GM12878 (cell line): ENCODE results near the gene RFFL. TPM values are rescaled to one million over a fixed set of nuclear protein-coding genes. Genes with fewer than 3 reads are reported as not detected.

ENCODE experiments used
- ATAC-seq: fragments of 200-7000 bp; cut with Tn5 transposase; 3 replicates; pipeline ENCODE4 v1.9.1; 2020; ENCODE audit warnings: mild to moderate bottlenecking, moderate library complexity
- BruUV-seq: library from RNA; stranded (reverse); fragments of 400-500 nt; replicated peaks from 2 replicates; lab custom pipeline; 2021; lab: Mats Ljungman, UMichigan
- CTCF ChIA-PET: fragments of 300-600 bp; sonication (Branson Sonifier 250); formaldehyde crosslinking; extraction: SDS; loops from one replicate; lab custom pipeline; 2021; ENCODE audit warnings: inconsistent platforms; lab: Yijun Ruan, JAX
- POLR2A ChIA-PET: fragments of 350-600 bp; formaldehyde crosslinking; extraction: SDS; loops from one replicate; lab custom pipeline; 2021; ENCODE audit warnings: inconsistent platforms; lab: Charles Lee
- RAD21 ChIA-PET: fragments of 300-600 bp; sonication (Branson Sonifier 250); formaldehyde crosslinking; loops from one replicate; lab custom pipeline; 2023; ENCODE audit warnings: antibody characterized with exemption; ENCODE audit not compliant: unreplicated experiment; lab: Charles Lee
- SMC1A ChIA-PET: fragments of 300-600 bp; sonication (Branson Sonifier 250); formaldehyde crosslinking; loops from one replicate; lab custom pipeline; 2023; ENCODE audit not compliant: unreplicated experiment, uncharacterized antibody; lab: Charles Lee
- DNase-seq: peaks from one replicate; pipeline ENCODE4 v3.0.0-alpha.2; 2011; ENCODE audit warnings: low read depth, low spot score
- FAIRE-seq: peaks from 3 replicates; lab custom pipeline; 2011; peaks lifted over from hg19 to GRCh38; lab: Jason Lieb, UNC
- H2AFZ ChIP-seq: 2 replicates; pipeline ENCODE4 v1.6.0; 2011; ENCODE audit warnings: low read depth, low read length, control low read depth; ENCODE audit not compliant: control insufficient read depth
- H3K27ac ChIP-seq: 2 replicates; pipeline ENCODE4 v1.5.1; 2011; ENCODE audit warnings: control low read depth; ENCODE audit not compliant: control insufficient read depth, insufficient read depth
- H3K27me3 ChIP-seq, 2 experiments: replicated peaks in 1 of 2; 2 replicates each; pipeline versions ENCODE4 v1.6.0 to v1.6.1; 2011; ENCODE audit warnings: low read length in 1 of 2; ENCODE audit not compliant: control insufficient read depth in 2 of 2, insufficient read depth in 2 of 2
- H3K36me3 ChIP-seq, 2 experiments: 2 replicates each; pipeline ENCODE4 v1.5.1; 2011; ENCODE audit warnings: low read length in 1 of 2; ENCODE audit not compliant: control insufficient read depth in 2 of 2, insufficient read depth in 2 of 2
- H3K4me1 ChIP-seq: 2 replicates; pipeline ENCODE4 v1.6.1; 2011; ENCODE audit warnings: mild to moderate bottlenecking, low read length, moderate library complexity, mixed read lengths; ENCODE audit not compliant: control insufficient read depth, insufficient read depth
- H3K4me2 ChIP-seq: 2 replicates; pipeline ENCODE4 v1.6.0; 2011; ENCODE audit warnings: control low read depth; ENCODE audit not compliant: control insufficient read depth, insufficient read depth
- H3K4me3 ChIP-seq: fragments of 200-600 bp; sonication (generic); 2 replicates; pipeline ENCODE4 v1.5.1; 2016
- H3K79me2 ChIP-seq: 2 replicates; pipeline ENCODE4 v1.6.0; 2011; ENCODE audit warnings: low read length; ENCODE audit not compliant: control insufficient read depth, insufficient read depth
- H3K9ac ChIP-seq: 2 replicates; pipeline ENCODE4 v1.8.0; 2011; ENCODE audit warnings: low read length, control low read depth, mixed read lengths; ENCODE audit not compliant: control insufficient read depth, insufficient read depth
- H3K9me3 ChIP-seq: replicated peaks from 3 replicates; pipeline ENCODE4 v1.5.1; 2011; ENCODE audit warnings: mild to moderate bottlenecking, low read length; ENCODE audit not compliant: control insufficient read depth, insufficient read depth
- H4K20me1 ChIP-seq: 2 replicates; pipeline ENCODE4 v1.6.0; 2011; ENCODE audit not compliant: control insufficient read depth, insufficient read depth
- BHLHE40 ChIP-seq, 2 experiments: fragments of 450-650 bp in 1 of 2; IDR thresholded peaks; 2 replicates each; pipeline ENCODE4 v1.6.1; 2011 to 2017; ENCODE audit warnings: low read depth in 2 of 2, borderline replicate concordance in 1 of 2, improper control_type of control experiment in 1 of 2, low read length in 1 of 2, mild to moderate bottlenecking in 1 of 2
- BMI1 ChIP-seq: fragments of 450-650 bp; IDR thresholded peaks from 2 replicates; pipeline ENCODE4 v1.6.1; 2016; ENCODE audit warnings: mild to moderate bottlenecking, moderate library complexity, borderline replicate concordance
- FOXK2 ChIP-seq: fragments of 450-650 bp; IDR thresholded peaks from 2 replicates; pipeline ENCODE4 v1.6.1; 2017; ENCODE audit warnings: mild to moderate bottlenecking, moderate library complexity
- IRF5 ChIP-seq: fragments of 450-650 bp; IDR thresholded peaks from 2 replicates; pipeline ENCODE4 v1.6.1; 2017; ENCODE audit warnings: borderline replicate concordance
- MLLT1 ChIP-seq: fragments of 450-650 bp; IDR thresholded peaks from 2 replicates; pipeline ENCODE4 v1.6.1; 2016; ENCODE audit warnings: mild to moderate bottlenecking
- MYC ChIP-seq: IDR thresholded peaks from 2 replicates; pipeline ENCODE4 v1.6.1; 2011; ENCODE audit warnings: mild to moderate bottlenecking, low read length, moderate library complexity, inconsistent platforms; ENCODE audit not compliant: insufficient read depth, insufficient replicate concordance, insufficient read length, severe bottlenecking
- PAX5 ChIP-seq: IDR thresholded peaks from 2 replicates; pipeline ENCODE4 v1.6.1; 2011; ENCODE audit warnings: low read depth, low read length, borderline replicate concordance
- PRDM15 ChIP-seq: fragments of 450-650 bp; formaldehyde crosslinking; IDR thresholded peaks from 2 replicates; pipeline ENCODE4 v1.4.0; 2020; ENCODE audit warnings: mild to moderate bottlenecking, moderate library complexity
- SMC3 ChIP-seq: IDR thresholded peaks from 2 replicates; pipeline ENCODE4 v1.6.1; 2011; ENCODE audit warnings: low read length, improper control_type of control experiment, borderline replicate concordance
- SPI1 ChIP-seq: IDR thresholded peaks from 2 replicates; pipeline ENCODE4 v1.6.1; 2011; ENCODE audit warnings: low read depth, mild to moderate bottlenecking, low read length, moderate library complexity, borderline replicate concordance; ENCODE audit not compliant: insufficient read depth
- STAT3 ChIP-seq: IDR thresholded peaks from 2 replicates; pipeline ENCODE4 v1.6.1; 2011; ENCODE audit warnings: low read depth, low read length, improper control_type of control experiment
- TCF3 ChIP-seq: IDR thresholded peaks from 2 replicates; pipeline ENCODE4 v1.6.1; 2012; ENCODE audit warnings: low read depth, mild to moderate bottlenecking, low read length, borderline replicate concordance; ENCODE audit not compliant: insufficient read depth
- TCF7 ChIP-seq: IDR thresholded peaks from 2 replicates; pipeline ENCODE4 v1.6.1; 2014; ENCODE audit warnings: antibody characterized with exemption, borderline replicate concordance
- WGBS: methylation state at CpG from one replicate; pipeline ENCODE4 v1.1.6; 2016; ENCODE audit warnings: low lambda C conversion rate; ENCODE audit not compliant: insufficient replicate concordance, insufficient coverage; ENCODE audit errors: missing lambda C conversion rate; 5-methylcytosine and 5-hydroxymethylcytosine counted together
- in situ Hi-C: fragments of 300-500 bp; cut with MboI; formaldehyde crosslinking; loops from 9 replicates; pipeline ENCODE4 v1.14.3; 2018; ENCODE audit warnings: mixed read lengths
- intact Hi-C: fragments of 100-400 bp; cut with micrococcal nuclease; formaldehyde crosslinking; loops from one replicate; pipeline ENCODE4 v1.14.2; 2022; ENCODE audit not compliant: unreplicated experiment
- polyA plus RNA-seq, 11 experiments: library from polyadenylated mRNA; depleted of rRNA in 4 of 11; unstranded in 6 of 11; stranded (reverse) in 5 of 11; fragments of >200 nt; fragmentation: Nextera tagmentation in 4 of 11; fragmentation: Illumina TruSeq in 1 of 11; extraction: Ambion mirVana in 4 of 11; extraction: Trizol in 1 of 11; gene quantifications; 1 replicate in 1 of 11; 2 replicates in 10 of 11; pipeline versions ENCODE4 v1.2.1 to v1.2.3, GENCODE V29; 2011 to 2016; ENCODE audit warnings: inconsistent platforms in 2 of 11, missing spikeins in 2 of 11, low read depth in 1 of 11
- total RNA-seq, 4 experiments: library from RNA; depleted of rRNA in 3 of 4; stranded (reverse); fragments of >200 nt in 3 of 4; fragmentation: Illumina TruSeq in 1 of 4; extraction: Trizol in 1 of 4; gene quantifications; 2 replicates each; pipeline versions ENCODE4 v1.2.1 to v1.2.3, GENCODE V29; 2013 to 2021

RFFL gene
- total and polyA plus RNA-seq, 10 of the 15 experiments (the other 5 are each of a cell fraction or from before 2014, with no cell fraction given) = 4.7 to 56.1 (median 26.9) TPM

- H3K9ac ChIP-seq = no peak overlapping the region
- H3K4me2 ChIP-seq = no peak overlapping the region
- H3K4me1 ChIP-seq = peaks cover 40% of the 10 kb centered on the region
- peaks cover 83% of the 10 kb centered on the region for H3K79me2 ChIP-seq
- ChIA-PET SMC1A (interaction anchor here (1.2 to 14.7 kb wide), 3 partner anchors 9 to 36 kb away, joined by 5 to 534 read pairs (median 5); partner anchors contain the start of gene RFFL), RAD21 (interaction anchor here (0.9 to 22.2 kb wide), 4 partner anchors 8 to 48 kb away, joined by 3 to 452 read pairs (median 230); partner anchors contain the start of gene RFFL), POLR2A (interaction anchor here (1.4 to 7.1 kb wide), 5 partner anchors 9 to 30 kb away, joined by 5 to 102 read pairs (median 11); partner anchors contain the start of gene RFFL), CTCF (interaction anchor here (1.1 to 2.2 kb wide), 6 partner anchors 8 to 42 kb away, joined by 3 to 7 read pairs (median 3); no protein-coding TSS in a partner anchor)
- WGBS = 92% methylated on average over 1 of the region's 1 CpG
- DNase-seq (no peak), FAIRE-seq (no peak), ATAC-seq (no peak)
- no peak overlapping the region for H3K4me3 ChIP-seq
- H3K27ac ChIP-seq = no peak overlapping the region; the same call in 1 of the 2 replicates
- intact Hi-C loops (no loop called here), in situ Hi-C loops (no loop called here)
- no peak overlapping the region for H2AFZ ChIP-seq
- TF ChIP-seq SMC3 (no peak), BMI1 (no peak), MYC (no peak), FOXK2 (no peak), MLLT1 (no peak), TCF7 (no peak), STAT3 (no peak), TCF3 (no peak), BHLHE40 (IDR thresholded peaks at IDR 0.05; ENCODE audit: borderline replicate concordance in 1 of 2, low read depth in 2 of 2, low read length in 1 of 2) (no peak), IRF5 (no peak), SPI1 (no peak), PRDM15 (CRISPR knock-in tag) (no peak), PAX5 (no peak)
- no peaks in the 10 kb centered on the region for H3K9me3 ChIP-seq
- no TSS peak for BruUV-seq
- H3K36me3 ChIP-seq = no peaks in the 10 kb centered on the region
- H3K27me3 ChIP-seq = no peaks in the 10 kb centered on the region
- H4K20me1 ChIP-seq = no peaks in the 10 kb centered on the region
Measured at GRCh38 chr17:35076874-35077273, 13.4 kb upstream of the RFFL start.
